GM23248 (cell line): ENCODE data around the gene LBR. TPM values are rescaled to one million over a fixed set of nuclear protein-coding genes. Genes with fewer than 3 reads are reported as not detected.

ENCODE experiments used
- DNase-seq: peaks from one replicate; pipeline ENCODE4 v3.0.0-alpha.2; 2015
- H2AFZ ChIP-seq: fragments of 200-600 bp; sonication (generic); 2 replicates; pipeline ENCODE4 v1.6.1; 2016; ENCODE audit warnings: antibody characterized with exemption
- H3F3A ChIP-seq: fragments of 200-600 bp; sonication (generic); 2 replicates; pipeline ENCODE4 v1.6.1; 2016; ENCODE audit warnings: mild to moderate bottlenecking, antibody characterized with exemption, mixed run types; ENCODE audit not compliant: insufficient read depth
- H3K27ac ChIP-seq: fragments of 200-600 bp; sonication (generic); 2 replicates; pipeline ENCODE4 v1.5.1; 2016; ENCODE audit warnings: mild to moderate bottlenecking
- H3K27me3 ChIP-seq: fragments of 200-600 bp; sonication (generic); replicated peaks from 2 replicates; pipeline ENCODE4 v1.6.1; 2016; ENCODE audit warnings: mild to moderate bottlenecking; ENCODE audit not compliant: insufficient read depth
- H3K36me3 ChIP-seq: fragments of 200-600 bp; sonication (generic); 2 replicates; pipeline ENCODE4 v1.6.1; 2016; ENCODE audit warnings: low read depth, mild to moderate bottlenecking
- H3K4me1 ChIP-seq: fragments of 200-600 bp; sonication (generic); 2 replicates; pipeline ENCODE4 v1.6.1; 2016; ENCODE audit warnings: mild to moderate bottlenecking; ENCODE audit not compliant: insufficient read depth
- H3K4me2 ChIP-seq: fragments of 200-600 bp; sonication (generic); one replicate; pipeline ENCODE4 v1.6.1; 2016; ENCODE audit warnings: mild to moderate bottlenecking; ENCODE audit not compliant: unreplicated experiment
- H3K4me3 ChIP-seq: fragments of 200-600 bp; sonication (generic); 2 replicates; pipeline ENCODE4 v1.5.1; 2016; ENCODE audit warnings: mild to moderate bottlenecking
- H3K79me2 ChIP-seq: fragments of 200-600 bp; sonication (generic); 2 replicates; pipeline ENCODE4 v1.6.1; 2016; ENCODE audit warnings: mild to moderate bottlenecking; ENCODE audit not compliant: insufficient read depth
- H3K9ac ChIP-seq: fragments of 200-600 bp; sonication (generic); 2 replicates; pipeline ENCODE4 v1.6.1; 2016; ENCODE audit warnings: mild to moderate bottlenecking
- H3K9me2 ChIP-seq: fragments of 200-600 bp; sonication (generic); 2 replicates; pipeline ENCODE4 v1.6.1; 2016; ENCODE audit warnings: mixed run types, mild to moderate bottlenecking, moderate library complexity; ENCODE audit not compliant: insufficient read depth
- H3K9me3 ChIP-seq: fragments of 200-600 bp; sonication (generic); one replicate; pipeline ENCODE4 v1.6.1; 2017; ENCODE audit warnings: low read depth
- H4K20me1 ChIP-seq: fragments of 200-600 bp; sonication (generic); 2 replicates; pipeline ENCODE4 v1.6.0; 2016; ENCODE audit not compliant: insufficient read depth
- EZH2 ChIP-seq: fragments of 200-600 bp; sonication (generic); IDR thresholded peaks from 2 replicates; pipeline ENCODE4 v1.6.1; 2018; ENCODE audit warnings: antibody characterized with exemption, mild to moderate bottlenecking; ENCODE audit not compliant: insufficient read depth, poor library complexity, severe bottlenecking
- EZH2phosphoT487 ChIP-seq: fragments of 200-600 bp; sonication (generic); IDR thresholded peaks from 2 replicates; pipeline ENCODE4 v1.6.1; 2018; ENCODE audit warnings: antibody characterized with exemption, moderate library complexity, mild to moderate bottlenecking, low read depth; ENCODE audit not compliant: insufficient read depth
- WGBS, 2 experiments: methylation state at CpG; one replicate each; pipeline ENCODE4 v1.1.6; 2015 to 2017; ENCODE audit warnings: low lambda C conversion rate in 2 of 2, low coverage in 1 of 2; ENCODE audit errors: missing lambda C conversion rate in 2 of 2; 5-methylcytosine and 5-hydroxymethylcytosine counted together
- in situ Hi-C: fragments of 300-500 bp; cut with MboI; formaldehyde crosslinking; loops from 2 replicates; pipeline ENCODE4 v1.15.0; 2020
- polyA plus RNA-seq: library from polyadenylated mRNA; unstranded; fragments of >200 nt; fragmentation: Nextera tagmentation; extraction: Ambion mirVana; gene quantifications from 2 replicates; pipeline ENCODE4 v1.2.1, GENCODE V29; 2016
- total RNA-seq: library from RNA; depleted of rRNA; stranded (reverse); fragments of >200 nt; shearing (Covaris generic); gene quantifications from 2 replicates; pipeline ENCODE4 v1.2.3, GENCODE V29; 2014

Gene LBR
- total and polyA plus RNA-seq, 2 experiments from 2014 or later, result 12.3 to 16.8 TPM

GRCh38 chr1:225406976-225407725, 20.7 kb downstream of the LBR start:
- Histone ChIP-seq H3K9ac (no peak overlapping the region), H3K9me2 (no peaks in the 10 kb centered on the region), H3K36me3 (peaks cover 25% of the 10 kb centered on the region), H3K79me2 (no peaks in the 10 kb centered on the region), H3K9me3 (no peaks in the 10 kb centered on the region), H3K27ac (no peak overlapping the region), H3K27me3 (no peaks in the 10 kb centered on the region), H3K4me1 (no peaks in the 10 kb centered on the region), H3K4me3 (no peak overlapping the region), H3K4me2 (no peak overlapping the region), H3F3A (no peaks in the 10 kb centered on the region), H2AFZ (no peak overlapping the region), H4K20me1 (no peaks in the 10 kb centered on the region)
- in situ Hi-C loops, result no loop called here
- WGBS, 2 experiments, result 99% methylated on average over 8 of the region's 8 CpGs
- TF ChIP-seq EZH2phosphoT487 (no peak), EZH2 (no peak)
- DNase-seq, result no peak

GRCh38 chr1:225400968-225401367, 26.9 kb downstream of the LBR start:
- H3K36me3 ChIP-seq, result peaks cover 20% of the 10 kb centered on the region
- H3K4me2 ChIP-seq, result no peak overlapping the region
- no peaks in the 10 kb centered on the region for H3K9me3 ChIP-seq
- DNase-seq, result no peak
- no peak overlapping the region for H3K4me3 ChIP-seq
- no peaks in the 10 kb centered on the region for H3F3A ChIP-seq
- H3K27me3 ChIP-seq, result no peaks in the 10 kb centered on the region
- no peaks in the 10 kb centered on the region for H4K20me1 ChIP-seq
- no peak for TF ChIP-seq EZH2
- no peaks in the 10 kb centered on the region for H3K79me2 ChIP-seq
- in situ Hi-C loops, result no loop called here
- no peak overlapping the region for H2AFZ ChIP-seq
- H3K4me1 ChIP-seq, result no peaks in the 10 kb centered on the region
- no peak overlapping the region for H3K27ac ChIP-seq
- no peaks in the 10 kb centered on the region for H3K9me2 ChIP-seq
- H3K9ac ChIP-seq, result no peak overlapping the region
- 85 to 87% methylated on average over 5 of the region's 5 CpGs for WGBS, 2 experiments

GRCh38 chr1:225396357-225396756, 31.5 kb downstream of the LBR start:
- Histone ChIP-seq H3F3A (no peaks in the 10 kb centered on the region), H2AFZ (no peak overlapping the region), H3K4me2 (no peak overlapping the region), H3K9me3 (no peaks in the 10 kb centered on the region), H3K4me3 (no peak overlapping the region), H3K36me3 (no peaks in the 10 kb centered on the region), H3K9ac (no peak overlapping the region), H3K4me1 (no peaks in the 10 kb centered on the region), H3K79me2 (no peaks in the 10 kb centered on the region), H3K9me2 (no peaks in the 10 kb centered on the region), H3K27ac (no peak overlapping the region), H3K27me3 (no peaks in the 10 kb centered on the region), H4K20me1 (no peaks in the 10 kb centered on the region)
- DNase-seq, result no peak
- in situ Hi-C loops, result no loop called here
- WGBS, 2 experiments, result 95 to 98% methylated on average over 2 of the region's 2 CpGs
- TF ChIP-seq EZH2 (no peak), EZH2phosphoT487 (no peak)

GRCh38 chr1:225389843-225390242, 38.0 kb downstream of the LBR start:
- no peak for DNase-seq
- Histone ChIP-seq H3F3A (no peaks in the 10 kb centered on the region; the same call in 1 of the 2 replicates), H3K27ac (no peak overlapping the region), H3K4me2 (no peak overlapping the region), H2AFZ (no peak overlapping the region), H3K4me3 (no peak overlapping the region), H3K36me3 (no peaks in the 10 kb centered on the region), H3K79me2 (no peaks in the 10 kb centered on the region), H3K9ac (no peak overlapping the region), H3K9me3 (no peaks in the 10 kb centered on the region), H3K27me3 (no peaks in the 10 kb centered on the region), H3K4me1 (no peaks in the 10 kb centered on the region), H4K20me1 (no peaks in the 10 kb centered on the region), H3K9me2 (no peaks in the 10 kb centered on the region)
- TF ChIP-seq EZH2phosphoT487 (no peak), EZH2 (no peak)
- 95 to 100% methylated on average over 4 of the region's 4 CpGs for WGBS, 2 experiments
- in situ Hi-C loops, result no loop called here
